GM19035 (cell line): ENCODE results near the gene NEDD4L.
"Not testable (repeated sequence)": the region's sequence is repeated elsewhere in the genome, so short reads cannot be mapped to it uniquely, and the experiment has no call there.

ENCODE experiments used
- ATAC-seq: cut with Tn5 transposase; IDR thresholded peaks from one replicate; pipeline ENCODE4 v1.9.1; 2021; ENCODE audit not compliant: unreplicated experiment

Gene NEDD4L

DNA sequence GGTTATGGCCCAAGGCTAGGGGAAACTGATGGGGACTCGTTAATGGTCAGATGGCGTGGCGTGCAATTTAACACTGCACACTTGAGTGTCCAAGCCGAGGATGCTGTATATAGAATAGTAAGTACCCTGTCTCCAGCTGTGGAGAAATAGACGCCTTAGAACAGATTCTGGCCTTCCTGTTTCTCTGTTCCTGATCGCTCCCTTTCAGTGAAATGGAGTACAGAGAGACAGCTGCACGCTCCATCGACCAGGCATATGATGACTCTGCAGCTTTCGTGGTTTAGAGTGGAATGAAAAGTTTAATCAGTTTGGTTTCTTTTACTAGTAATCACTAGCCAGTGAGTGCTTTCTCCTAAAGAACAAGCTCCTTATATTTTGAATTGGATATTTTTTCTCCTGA, 213.4 kb downstream of the NEDD4L start:
- no peak for ATAC-seq

DNA sequence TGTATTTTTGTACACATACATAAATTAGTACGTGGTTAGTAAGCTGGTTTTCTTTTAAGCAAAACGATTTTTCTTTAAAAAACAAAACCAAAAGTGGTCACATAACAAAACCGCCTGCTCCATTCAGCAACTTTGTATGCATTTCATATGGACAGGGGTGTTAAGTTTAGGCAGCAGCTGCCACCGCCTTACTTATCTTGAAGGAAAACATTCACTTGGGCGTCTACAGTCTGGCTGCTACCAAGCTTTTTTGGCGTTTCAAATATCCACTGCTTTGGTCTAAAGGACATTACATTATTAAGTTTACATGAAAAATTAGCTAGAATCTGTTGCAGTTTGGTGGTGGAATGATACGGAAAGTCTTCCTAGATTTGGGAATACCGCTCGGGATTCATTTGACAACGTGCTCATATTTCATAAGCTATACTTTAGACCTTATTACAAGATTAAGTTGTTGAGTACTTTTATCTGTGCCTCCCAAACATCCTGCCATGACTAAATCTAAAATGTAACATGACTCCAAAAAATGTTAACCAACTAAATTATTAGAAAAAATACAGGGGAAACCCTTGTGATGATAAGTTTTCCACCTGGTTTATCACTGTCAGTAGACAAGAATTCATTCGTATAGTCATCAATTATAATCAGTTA, 214.8 kb downstream of the NEDD4L start:
- ATAC-seq: no peak

DNA sequence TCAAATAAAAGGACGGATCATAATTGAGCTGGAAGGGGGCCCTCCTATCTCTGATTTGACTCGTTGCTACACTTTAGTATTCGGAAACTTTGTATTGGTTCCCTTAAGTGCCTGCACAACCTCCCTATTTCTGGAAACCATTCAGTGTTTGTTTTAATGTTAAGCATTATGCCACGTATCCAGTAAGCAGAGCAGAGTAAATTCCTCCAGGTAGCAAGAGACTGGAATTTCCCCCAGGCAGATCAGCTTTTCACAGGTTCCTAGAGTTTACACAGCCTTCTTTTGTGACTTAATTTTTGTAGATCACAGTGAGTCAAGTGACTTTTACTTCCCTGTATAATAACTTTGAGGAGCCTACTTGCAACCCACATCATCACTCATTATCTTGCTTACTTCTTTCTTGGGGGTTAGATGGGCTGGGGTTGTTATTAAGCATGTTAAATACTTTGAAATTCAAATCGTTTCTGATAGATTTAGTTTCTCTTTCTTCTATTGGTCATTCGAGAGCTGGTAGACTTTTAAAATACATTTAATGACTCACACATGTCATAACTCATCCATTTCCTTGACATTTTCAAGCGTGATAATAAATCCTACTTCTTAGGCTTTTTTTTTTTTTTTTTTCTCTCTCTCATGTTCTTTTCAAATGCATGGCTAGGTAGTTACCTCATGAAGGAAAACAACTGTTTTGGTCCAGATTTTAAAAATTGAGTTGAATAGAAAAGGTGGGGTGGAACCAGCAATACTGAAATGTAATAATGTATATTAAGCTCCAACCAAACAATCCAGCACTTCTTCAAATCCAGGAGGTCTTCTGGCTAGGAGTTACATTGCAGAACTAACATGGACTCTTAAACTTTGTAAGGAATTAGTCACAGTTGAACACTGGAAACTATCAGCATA, 219.3 kb downstream of the NEDD4L start:
- ATAC-seq: no peak

DNA sequence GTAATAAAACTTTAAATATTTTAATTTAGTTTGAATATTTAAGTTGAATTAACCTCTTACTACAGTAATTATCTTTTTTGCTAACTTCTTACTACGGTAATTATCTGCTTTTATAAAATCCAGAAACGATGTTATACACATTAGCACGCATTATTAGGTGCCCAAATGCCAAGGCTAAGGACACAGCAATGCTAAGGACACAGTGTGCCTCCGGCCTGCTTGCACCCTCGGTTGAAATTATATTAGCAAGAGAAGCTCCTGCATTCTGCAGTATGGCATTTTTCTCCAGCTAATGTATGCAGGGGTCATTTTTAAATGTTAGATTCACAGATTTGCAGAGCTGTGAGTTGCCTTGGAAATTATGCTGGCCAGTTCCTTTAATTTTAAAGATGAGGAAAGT, 220.0 kb downstream of the NEDD4L start:
- ATAC-seq: no peak

DNA sequence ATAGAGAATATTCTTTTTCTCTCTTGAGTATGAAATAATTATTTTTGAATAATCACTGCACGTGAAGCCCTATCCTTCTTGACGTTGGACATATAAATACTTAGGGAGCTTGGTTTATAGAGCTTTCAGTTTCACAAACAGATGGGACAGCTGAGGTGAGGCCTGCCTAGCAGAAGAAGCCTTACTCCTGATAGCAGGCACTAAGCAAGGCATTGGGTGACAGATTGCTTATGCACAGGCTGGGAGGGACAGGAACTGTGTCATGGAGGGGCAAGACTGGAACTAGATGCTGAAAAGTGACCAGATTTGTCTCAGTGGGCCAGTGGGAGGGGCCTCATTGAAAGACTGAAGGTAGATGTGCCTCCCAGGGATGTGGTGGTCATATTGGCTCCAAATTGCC, 220.8 kb downstream of the NEDD4L start:
- no peak for ATAC-seq

DNA sequence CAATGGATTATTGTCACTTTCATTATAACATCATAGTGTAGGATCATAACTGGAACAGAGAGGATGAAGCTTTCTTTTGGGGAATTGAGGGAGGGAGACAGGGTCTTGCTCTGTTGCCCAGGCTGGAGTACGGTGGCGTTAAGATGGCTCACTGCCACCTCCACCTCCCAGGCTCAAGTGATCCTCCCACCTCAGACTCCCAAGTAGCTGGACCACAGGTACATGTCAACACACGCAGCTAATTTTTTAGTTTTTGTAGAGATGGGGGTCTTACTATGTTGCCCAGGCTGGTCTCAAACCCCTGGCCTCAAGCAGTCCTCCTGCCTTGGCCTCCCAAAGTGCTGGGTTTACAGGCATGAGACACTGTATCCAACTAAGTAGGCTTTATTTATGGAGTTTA, 221.5 kb downstream of the NEDD4L start:
- ATAC-seq: not testable (repeated sequence)

DNA sequence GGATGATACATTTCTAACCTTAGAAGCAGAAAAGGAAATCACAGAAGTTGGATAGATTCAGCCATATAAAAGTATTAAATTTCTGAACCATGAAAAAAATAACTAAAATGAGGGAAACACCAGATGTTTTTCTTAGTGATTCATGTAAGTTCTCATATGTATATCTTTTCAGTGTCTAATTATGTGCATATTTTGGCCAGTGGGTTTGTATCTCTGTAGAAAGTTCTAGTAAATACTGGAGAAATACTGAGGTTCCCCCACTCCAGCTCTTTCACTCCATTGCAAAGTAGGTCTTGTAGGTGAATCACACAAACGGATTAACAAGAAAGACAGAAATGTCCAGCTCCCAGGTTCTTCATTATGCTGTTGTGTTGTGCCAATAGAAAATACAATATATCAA, 222.3 kb downstream of the NEDD4L start:
- no peak for ATAC-seq

DNA sequence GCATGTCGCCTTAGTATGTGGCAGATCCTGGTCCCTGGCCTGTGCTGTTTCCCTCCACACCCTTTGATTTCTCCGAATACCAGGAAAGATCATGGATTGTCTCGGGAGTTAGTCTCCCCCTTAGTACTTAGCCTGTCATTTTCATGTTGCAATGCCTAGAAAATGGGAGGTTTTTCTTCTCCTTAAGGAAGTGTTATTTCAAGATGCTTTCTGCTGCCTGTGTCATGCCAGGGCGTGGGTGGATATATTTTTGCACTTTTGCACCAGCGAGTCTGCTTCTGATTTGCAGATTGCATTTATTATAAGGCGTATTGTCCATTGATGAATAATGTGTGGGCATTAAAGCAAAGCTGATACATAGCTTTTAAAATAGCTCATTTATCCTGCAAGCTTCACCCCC, 223.5 kb downstream of the NEDD4L start:
- ATAC-seq: no peak

DNA sequence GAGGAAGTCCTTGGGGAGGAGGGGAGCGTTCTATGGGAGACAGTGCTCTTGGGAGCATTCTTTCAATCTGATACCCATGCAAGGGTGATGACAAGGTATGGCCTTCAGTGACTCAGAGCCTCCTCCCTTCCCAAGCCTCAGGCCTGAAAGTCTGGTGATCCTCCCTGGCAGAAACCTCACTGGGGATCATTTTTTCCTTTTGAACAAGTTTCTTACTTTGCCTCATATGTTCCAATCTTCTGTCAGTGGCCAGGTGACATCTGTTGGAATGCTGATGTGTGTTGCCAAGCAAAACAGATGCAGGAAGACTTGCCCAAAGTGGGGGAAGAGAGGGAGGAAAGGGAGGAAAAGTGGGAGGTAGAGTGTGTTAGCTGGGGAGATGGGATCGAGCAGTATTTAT, 224.8 kb downstream of the NEDD4L start:
- no peak for ATAC-seq

DNA sequence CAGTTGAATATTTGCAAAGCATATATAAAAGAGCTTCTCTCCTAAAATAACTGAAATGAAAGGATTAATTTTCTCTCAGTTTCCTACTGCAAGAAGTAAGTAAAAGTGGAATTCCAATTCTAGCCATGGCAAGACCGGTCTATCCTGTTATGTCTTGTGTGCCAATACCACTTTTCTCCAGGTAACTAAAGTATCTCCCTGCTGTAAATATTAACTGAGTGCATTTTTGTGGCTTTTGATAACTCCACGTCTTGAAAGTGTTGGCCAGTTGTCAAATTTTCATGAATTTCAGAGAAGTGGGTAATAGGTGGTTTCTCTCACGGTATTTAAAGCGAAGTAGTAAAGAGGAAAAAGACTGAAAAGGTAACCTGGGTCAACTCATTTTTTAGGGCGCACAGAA, 225.9 kb downstream of the NEDD4L start:
- no peak for ATAC-seq

DNA sequence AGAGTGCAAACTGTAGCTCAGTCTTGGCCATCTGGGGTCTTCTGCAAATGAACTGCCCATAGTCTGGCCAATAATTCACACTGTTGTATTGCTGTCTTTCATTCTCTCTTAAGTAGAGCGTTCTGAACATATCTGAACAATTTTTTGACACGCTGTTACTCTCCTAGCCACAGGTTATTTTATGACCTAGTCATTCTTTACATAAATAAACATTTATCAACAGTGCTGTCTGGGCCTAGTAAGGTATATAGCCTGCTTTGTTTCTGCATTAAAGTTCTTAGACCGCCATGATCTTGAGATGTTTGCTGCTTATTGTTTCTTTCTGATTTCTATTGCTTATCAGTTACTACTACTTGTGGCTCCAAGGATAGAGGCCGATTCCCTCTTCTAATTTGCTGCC, 226.4 kb downstream of the NEDD4L start:
- no peak for ATAC-seq

DNA sequence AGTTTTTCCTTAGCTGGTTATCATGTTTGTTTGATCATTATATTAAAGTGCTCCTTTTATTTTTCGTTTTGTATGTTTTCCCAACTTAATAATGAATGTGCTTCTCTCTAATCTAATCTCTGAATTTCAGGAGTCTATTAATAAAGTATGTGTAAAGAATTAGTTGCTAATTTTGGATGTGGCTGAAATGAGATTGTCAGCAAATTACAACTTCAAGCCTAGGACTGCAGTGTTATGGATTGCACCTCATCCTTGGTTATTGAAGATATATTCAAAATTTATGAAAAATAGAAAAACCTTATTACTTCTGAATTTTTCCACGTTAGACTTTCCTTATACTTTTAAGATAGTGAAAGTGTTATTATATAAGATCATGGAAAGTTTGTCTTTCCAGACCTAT, 227.7 kb downstream of the NEDD4L start:
- ATAC-seq: no peak

DNA sequence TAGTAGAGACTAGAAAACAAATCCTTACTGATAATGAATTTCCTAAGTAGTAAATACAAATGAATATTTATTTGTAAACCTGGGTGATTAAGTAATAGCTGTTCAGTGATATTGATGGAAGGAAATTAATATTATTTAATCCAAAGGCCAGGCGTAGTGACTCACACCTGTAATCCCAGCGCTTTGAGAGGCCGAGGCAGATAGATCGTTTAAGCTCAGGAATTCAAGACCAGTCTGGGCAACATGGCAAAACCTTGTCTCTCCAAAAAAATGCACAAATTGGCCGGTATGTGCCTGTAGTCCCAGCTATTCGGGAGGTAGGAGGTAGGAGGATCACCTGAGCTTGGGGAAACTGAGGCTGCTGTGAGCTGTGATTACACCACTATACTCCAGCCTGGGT, 228.2 kb downstream of the NEDD4L start:
- no peak for ATAC-seq

DNA sequence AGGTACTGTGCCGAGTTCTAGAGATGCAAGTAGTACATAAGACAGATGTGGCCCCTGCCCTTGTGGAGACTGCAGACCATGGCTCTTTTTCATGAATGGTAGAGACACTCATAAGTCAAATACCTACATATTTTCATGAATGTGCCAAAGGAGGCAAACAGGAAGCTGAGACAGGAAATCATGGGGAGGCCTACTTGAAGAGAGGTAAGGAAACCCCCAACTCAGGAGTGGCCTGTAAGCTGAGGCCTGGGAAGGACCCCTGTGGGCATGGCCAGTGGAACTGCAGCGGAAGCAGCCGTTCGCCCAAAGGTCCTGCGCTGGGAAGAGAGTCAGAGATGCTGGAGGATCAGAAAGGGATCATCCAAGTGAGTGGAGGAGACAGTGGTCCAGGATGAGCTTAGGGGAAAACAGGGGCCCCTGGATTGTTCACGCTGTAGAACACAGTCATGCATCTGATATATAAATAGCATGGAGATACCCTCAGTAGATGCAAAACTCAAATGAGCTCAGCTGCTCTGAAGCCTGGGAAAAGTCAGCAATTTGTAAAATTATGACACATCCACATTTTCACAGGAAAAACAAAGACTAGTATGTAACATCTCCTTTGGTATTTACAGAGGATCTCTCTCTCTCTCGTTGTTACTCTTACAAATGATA, 228.9 kb downstream of the NEDD4L start:
- no peak for ATAC-seq

DNA sequence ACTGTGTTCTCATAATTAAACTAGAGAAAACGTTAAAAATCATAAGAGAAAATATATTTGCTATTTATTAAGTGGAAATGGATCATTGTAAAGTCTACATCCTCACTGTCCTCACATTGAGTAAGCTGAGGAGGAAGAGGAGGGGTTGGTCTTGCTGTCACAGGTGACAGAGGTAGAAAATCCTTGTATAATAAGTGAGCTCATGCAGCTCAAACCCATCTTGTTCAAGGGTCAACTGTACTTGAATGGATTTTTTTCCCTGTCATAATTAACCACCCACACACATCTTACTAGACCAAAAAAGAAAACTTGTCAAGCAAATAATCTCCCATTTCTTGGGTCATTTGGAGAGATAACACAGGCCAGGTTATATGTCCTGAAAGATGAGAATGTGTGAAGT, 231.2 kb downstream of the NEDD4L start:
- ATAC-seq: no peak

DNA sequence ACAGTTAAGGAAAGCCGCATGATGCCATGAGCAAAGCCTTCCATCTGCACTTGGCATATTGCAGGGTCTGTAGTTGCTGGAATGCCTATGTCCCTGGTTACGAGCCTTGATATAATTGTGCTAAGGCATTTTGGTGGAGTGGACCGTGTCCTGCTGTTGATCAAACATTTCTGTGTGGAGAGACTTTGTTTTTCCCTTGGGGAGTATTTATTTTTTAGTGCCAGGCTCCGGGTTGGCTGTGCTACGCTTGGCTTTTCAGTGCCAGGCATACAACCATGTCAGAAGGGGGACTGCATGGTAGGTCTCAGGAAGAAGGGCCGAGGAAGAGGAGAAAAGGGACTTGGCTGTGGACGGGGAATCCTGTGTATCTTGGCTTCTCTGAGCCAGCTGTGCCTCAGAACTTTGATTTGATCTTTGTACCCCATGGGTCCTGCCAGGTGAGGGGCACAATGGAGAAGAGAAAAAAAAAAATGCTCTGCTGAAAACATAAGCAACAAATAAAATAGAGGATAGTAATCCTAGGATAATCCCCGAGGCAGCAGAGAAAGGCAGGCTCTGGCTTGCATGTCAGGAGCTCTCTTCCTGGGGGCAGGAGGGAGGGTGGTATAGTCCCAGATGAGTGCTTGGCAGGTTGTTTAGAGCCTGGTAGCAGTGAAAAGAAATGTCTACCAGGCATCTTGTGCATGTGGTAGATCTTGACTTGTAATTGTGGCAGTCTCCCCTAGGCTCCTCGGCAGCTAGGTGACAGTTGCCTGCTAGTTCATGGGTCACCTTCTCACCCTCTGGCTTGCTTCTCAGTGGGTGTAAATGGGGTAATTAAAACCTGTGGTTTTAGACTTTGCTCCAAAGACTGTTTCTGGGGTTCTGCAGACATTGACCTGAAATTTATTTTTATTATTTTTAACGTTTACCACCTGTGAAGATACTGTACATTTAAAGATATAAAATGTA, 233.0 kb downstream of the NEDD4L start:
- no peak for ATAC-seq

DNA sequence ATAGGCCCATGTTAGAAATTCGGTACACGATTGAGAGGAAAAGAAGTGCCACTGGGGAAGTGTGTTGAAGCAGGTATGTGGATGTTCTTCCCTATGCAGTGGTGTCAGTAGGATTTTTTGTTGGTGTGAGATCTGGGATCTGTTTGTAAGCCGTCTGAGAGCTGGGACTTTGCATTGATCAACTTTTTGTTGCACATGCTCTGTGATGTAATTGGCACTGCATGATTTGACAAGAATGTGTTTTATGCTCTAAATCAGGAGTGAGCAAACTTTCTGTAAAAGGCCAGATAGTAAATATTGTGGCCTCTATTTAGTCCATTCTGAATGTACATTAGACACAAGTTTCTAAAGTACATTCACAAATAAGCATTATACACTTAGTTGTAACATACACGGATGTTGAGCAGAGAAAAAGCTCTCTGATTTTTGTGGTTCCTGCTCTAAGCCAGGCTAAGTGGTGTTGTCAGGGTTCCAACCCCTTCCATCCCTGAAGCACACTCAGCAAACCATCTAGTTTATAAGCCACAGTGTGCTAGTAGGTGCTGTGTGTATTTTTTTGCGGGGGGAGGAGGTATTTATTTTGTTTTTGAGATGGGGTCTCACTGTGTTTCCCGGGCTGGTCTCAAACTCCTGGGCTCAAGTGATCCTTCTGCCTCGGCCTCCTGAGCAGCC, 235.6 kb downstream of the NEDD4L start:
- no peak for ATAC-seq

DNA sequence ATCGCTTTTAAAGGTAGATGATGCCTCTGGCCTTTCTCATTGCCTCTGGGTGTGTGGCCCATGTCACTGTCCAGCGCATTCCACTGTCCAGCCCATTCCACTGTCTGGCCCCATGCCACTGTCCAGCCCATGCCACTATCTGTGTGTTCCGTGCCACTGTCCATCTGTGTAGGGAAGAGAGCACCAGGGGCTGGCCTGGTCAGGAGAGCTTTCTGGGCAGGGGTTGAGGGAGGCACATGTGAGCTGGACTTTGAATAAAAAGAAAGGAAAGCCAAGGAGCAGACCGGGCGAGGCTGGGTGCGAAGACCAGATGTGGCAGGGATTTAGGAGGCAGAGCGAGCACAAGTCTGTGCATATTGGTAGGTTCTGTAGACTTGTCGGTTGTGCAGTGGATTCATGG, 236.2 kb downstream of the NEDD4L start:
- no peak for ATAC-seq

DNA sequence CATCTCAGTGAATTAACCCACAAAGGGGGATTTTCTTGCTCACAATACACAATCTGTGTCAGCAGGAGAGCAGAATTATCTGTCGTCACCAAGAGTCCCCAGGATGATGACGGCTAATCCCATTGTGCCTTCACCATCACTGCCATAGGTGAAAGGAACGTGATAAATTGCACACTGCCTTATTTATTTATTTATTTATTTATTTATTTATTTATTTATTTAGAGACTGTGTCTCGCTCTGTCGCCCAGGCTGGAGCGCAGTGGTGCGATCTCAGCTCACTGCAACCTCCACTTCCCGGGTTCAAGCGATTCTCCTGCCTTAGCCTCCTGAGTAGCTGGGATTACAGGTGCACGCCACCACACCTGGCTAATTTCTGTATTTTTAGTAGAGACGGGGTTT, 238.8 kb downstream of the NEDD4L start:
- not testable (repeated sequence) for ATAC-seq

DNA sequence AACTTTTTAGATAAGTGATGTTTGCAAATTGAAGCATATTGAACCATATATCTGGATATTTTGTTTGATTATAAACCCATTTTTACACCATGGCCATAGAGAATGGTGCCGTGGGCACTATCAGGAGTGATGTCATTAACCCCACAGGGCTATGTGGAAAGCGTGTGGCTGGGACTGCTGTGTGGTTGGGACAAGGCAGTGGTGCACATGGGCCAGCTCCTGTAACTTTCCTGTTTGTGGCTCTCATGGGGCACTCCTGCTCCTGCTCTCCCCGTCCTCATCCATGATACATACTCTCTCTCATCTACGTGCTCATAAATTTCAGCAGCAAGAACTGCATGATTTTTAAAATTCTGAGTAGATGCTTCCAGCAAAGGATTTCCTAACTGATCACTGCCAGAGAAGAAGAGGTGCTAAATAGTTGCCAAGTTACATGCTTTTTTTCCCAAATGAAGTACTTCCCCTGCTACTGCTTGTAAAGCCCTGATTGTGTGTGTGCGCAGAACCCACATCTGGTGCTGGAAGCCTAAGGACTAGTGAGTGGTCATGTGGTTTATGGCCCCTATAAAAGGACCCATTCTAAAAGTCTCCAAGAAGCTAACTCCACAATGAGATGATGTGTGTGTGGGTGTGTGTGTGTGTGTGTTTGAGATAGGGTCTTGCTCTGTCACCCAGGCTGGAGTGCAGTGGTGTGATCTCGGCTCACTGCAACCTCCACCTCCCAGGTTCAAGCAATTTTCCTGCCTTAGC, 240.8 kb downstream of the NEDD4L start:
- no peak for ATAC-seq
